ENCODE measurements around the gene DNAAF5. TPM values are rescaled to one million over a fixed set of nuclear protein-coding genes. Genes with fewer than 3 reads are reported as not detected.
"Not testable (repeated sequence)": the region's sequence is repeated elsewhere in the genome, so short reads cannot be mapped to it uniquely, and the experiment has no call there.

The DNAAF5 gene
- total RNA-seq, 6 experiments from 2014 or later = 25.4 to 33.0 (median 27.5) TPM

DNA sequence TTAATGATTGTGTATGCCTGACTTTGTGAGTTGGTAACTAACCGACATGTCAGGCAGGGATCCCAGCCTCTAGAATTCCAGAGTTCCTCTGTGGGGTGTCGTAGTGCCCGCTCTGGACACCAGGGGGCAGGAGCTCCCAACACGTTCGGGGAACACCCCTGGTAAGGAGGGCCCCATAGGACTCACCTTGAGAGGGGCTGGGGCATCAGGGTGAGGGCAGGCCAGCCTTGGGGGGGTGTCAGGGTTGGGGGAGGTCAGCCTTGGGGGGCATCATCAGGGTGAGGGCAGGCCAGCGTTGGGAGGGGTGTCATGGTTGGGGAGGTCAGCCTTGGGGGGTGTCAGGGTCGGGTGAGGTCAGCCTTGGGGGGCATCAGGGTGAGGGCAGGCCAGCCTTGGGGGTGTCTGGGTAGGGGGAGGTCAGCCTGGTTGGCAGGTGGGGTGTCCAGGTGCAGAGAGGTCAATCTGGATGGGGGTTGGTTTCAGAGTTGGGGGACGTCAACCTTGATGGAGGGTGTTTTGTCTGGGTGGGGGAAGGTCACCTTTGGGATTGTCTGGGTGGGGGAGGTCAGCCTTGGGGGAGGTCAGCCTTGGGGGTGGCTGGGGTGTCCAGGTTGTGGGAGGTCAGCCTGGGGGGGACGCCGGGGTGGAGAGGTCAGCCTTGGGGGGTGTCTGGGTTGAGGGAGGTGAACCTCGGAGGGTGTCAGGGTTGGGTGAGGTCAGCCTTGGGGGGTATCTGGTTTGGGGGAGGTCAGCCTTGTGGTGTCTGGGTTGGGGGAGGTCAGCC, 60.2 kb downstream of the DNAAF5 start:
- no peak overlapping the region for H3K27ac Mint-ChIP-seq
- peaks cover 22% of the 10 kb centered on the region for H3K36me3 Mint-ChIP-seq (ENCODE audit: low read depth)
- H3K9me3 Mint-ChIP-seq = no peaks in the 10 kb centered on the region
- no peaks in the 10 kb centered on the region for H3K27me3 Mint-ChIP-seq (ENCODE audit: insufficient read depth)
- TF ChIP-seq, protein P1, sequence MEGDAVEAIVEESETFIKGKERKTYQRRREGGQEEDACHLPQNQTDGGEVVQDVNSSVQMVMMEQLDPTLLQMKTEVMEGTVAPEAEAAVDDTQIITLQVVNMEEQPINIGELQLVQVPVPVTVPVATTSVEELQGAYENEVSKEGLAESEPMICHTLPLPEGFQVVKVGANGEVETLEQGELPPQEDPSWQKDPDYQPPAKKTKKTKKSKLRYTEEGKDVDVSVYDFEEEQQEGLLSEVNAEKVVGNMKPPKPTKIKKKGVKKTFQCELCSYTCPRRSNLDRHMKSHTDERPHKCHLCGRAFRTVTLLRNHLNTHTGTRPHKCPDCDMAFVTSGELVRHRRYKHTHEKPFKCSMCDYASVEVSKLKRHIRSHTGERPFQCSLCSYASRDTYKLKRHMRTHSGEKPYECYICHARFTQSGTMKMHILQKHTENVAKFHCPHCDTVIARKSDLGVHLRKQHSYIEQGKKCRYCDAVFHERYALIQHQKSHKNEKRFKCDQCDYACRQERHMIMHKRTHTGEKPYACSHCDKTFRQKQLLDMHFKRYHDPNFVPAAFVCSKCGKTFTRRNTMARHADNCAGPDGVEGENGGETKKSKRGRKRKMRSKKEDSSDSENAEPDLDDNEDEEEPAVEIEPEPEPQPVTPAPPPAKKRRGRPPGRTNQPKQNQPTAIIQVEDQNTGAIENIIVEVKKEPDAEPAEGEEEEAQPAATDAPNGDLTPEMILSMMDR (IDR thresholded peaks at IDR 0.05) = peak; percentile 86
- DNase-seq = peak; percentile 10
- H3K4me1 Mint-ChIP-seq (ENCODE audit: low read depth) = no peaks in the 10 kb centered on the region
- H3K4me3 Mint-ChIP-seq = no peak overlapping the region

DNA sequence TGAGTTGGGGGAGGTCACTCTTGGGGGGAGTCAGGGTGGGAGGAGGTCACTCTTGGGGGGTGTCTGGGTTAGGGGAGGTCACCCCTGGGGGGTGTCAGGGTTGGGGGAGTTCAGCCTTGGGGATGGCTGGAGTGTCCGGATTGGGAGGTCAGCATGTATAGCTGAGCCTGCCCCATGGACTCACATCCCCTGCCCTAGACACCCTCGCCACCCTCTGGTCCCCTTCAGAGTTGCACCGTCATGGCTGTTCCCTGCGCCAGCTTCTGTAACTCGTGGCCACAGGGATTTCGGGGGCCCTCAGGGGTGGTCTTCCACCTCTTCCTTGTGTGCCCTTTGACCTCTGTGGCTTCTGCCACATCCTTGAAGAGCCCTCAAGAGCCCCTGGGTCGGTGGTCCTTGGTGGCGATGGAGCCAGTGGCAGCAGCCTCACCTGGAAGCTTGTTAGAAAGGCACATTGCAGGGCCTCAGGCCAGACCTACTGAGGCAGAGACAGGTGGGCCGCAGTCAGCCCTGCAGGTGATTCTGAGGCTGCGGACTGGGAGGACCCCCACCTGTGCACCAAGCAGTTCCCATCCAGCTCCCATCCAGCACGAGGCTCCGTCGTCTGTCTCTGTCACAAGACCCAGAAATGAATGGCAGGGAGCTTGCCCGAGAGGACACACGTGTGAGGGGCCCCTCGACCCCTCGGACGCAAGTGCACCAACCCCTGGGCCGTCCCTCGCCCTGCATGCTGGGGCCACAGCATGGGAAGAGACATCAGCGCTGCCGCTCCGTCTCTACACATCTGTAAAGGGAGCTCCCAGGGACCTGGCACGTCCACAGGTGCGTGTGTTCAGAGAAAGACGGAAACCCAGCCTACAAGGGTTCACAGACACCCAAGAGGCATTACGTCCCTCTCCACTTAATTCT, 61.1 kb downstream of the DNAAF5 start:
- TF ChIP-seq, protein P1 (IDR thresholded peaks at IDR 0.05) = peak; percentile 16; the same call in 1 of the 2 replicates
- Mint-ChIP-seq H3K27me3 (ENCODE audit: insufficient read depth) (no peaks in the 10 kb centered on the region), H3K9me3 (no peaks in the 10 kb centered on the region), H3K36me3 (ENCODE audit: low read depth) (peaks cover 20% of the 10 kb centered on the region), H3K4me3 (no peak overlapping the region), H3K4me1 (ENCODE audit: low read depth) (no peaks in the 10 kb centered on the region), H3K27ac (no peak overlapping the region)
- no peak for DNase-seq

DNA sequence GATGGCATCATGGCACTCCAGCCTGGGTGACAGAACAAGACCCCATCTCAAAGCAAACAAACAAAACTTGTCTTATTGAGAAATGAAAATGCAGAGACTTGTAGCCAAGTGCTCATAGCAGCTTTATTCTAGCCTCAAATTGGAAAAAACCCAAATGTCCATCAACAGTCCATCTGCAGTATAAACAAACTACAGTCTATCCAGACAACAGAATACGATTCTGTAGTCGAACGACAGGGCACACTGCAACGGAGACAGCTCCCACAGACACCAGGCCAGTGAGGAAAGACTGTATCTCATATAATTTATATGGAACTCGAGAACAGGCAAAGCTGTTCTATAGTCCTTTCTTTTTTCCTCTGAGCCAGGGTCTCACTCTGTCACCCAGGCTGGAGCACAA, 65.0 kb downstream of the DNAAF5 start:
- Mint-ChIP-seq H3K36me3 (ENCODE audit: low read depth) (peaks cover 9% of the 10 kb centered on the region; the same call in 1 of the 2 replicates), H3K9me3 (no peaks in the 10 kb centered on the region), H3K4me1 (ENCODE audit: low read depth) (no peaks in the 10 kb centered on the region), H3K27ac (no peak overlapping the region), H3K4me3 (no peak overlapping the region), H3K27me3 (ENCODE audit: insufficient read depth) (no peaks in the 10 kb centered on the region)
- TF ChIP-seq, protein P1 (IDR thresholded peaks at IDR 0.05) = no peak
- DNase-seq = no peak

DNA sequence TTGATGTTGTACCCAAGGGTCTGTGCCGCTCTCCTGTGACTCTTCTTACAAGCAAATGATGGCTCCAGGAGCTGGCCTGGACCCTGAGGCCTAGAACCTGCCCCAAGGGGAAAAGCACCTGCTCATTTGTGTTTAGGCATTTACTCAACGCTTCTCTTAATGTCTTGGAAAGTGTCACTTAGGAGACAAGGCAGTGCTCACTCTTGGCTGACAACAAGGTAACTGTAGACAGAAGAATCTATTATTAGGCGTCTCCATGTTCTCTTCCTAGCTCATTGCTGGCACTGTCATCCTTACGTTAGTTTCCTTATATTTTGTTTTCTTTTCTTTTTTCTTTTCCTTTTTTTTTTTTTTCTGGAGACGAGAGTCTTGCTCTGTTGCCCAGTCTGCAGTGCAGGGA, 67.7 kb downstream of the DNAAF5 start:
- Mint-ChIP-seq H3K27ac (no peak overlapping the region), H3K4me1 (ENCODE audit: low read depth) (no peaks in the 10 kb centered on the region), H3K9me3 (no peaks in the 10 kb centered on the region), H3K36me3 (ENCODE audit: low read depth) (peaks cover 3% of the 10 kb centered on the region; the same call in 1 of the 2 replicates), H3K27me3 (ENCODE audit: insufficient read depth) (no peaks in the 10 kb centered on the region), H3K4me3 (no peak overlapping the region)
- TF ChIP-seq, protein P1 (IDR thresholded peaks at IDR 0.05) = no peak
- DNase-seq = no peak

DNA sequence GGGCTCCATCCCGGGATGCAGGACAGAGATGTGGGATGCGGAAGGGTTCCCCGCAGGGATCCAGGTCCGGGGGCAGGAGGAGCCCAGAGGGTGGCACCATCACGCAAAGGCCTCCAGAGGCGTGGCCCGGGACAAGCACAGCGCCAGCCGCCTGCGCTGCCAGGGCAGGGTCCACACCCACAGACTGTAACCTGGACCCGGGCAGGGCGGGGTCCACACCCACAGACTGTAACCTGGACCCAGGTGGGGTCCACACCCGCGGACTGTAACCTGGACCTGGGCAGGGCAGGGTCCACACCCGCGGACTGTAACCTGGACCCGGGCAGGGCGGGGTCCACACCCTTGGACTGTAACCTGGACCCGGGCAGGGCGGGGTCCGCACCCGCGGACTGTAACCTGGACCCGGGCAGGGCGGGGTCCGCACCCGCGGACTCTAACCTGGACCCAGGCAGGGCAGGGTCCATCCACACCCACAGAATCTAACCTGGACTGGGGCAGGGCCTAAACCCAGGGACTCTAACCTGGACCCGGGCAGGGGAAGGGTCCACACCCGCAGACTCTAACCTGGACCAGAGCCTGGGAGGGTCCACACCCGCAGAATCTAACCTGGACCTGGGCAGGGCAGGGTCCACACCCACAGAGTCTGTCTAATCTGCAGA, 68.3 kb downstream of the DNAAF5 start:
- H3K27me3 Mint-ChIP-seq (ENCODE audit: insufficient read depth) = no peaks in the 10 kb centered on the region
- H3K9me3 Mint-ChIP-seq = no peaks in the 10 kb centered on the region
- no peaks in the 10 kb centered on the region for H3K36me3 Mint-ChIP-seq (ENCODE audit: low read depth)
- no peaks in the 10 kb centered on the region for H3K4me1 Mint-ChIP-seq (ENCODE audit: low read depth)
- H3K27ac Mint-ChIP-seq = no peak overlapping the region
- TF ChIP-seq, protein P1 (IDR thresholded peaks at IDR 0.05) = no peak
- no peak for DNase-seq
- H3K4me3 Mint-ChIP-seq = no peak overlapping the region

DNA sequence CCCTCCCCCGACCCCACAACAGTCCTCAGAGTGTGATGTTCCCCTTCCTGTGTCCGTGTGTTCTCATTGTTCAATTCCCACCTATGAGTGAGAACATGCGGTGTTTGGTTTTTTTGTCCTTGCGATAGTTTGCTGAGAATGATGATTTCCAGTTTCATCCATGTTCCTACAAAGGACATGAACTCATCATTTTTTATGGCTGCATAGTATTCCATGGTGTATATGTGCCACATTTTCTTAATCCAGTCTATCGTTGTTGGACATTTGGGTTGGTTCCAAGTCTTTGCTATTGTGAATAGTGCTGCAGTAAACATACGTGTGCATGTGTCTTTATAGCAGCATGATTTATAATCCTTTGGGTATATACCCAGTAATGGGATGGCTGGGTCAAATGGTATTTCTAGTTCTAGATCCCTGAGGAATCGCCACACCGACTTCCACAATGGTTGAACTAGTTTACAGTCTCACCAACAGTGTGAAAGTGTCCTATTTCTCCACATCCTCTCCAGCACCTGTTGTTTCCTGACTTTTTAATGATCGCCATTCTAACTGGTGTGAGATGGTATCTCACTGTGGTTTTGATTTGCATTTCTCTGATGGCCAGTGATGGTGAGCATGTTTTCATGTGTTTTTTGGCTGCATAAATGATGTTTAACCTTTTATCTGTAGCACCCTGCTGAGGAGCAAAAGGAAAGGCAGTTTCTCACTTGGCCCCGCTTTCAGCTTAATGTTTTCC, 70.1 kb downstream of the DNAAF5 start:
- H3K36me3 Mint-ChIP-seq (ENCODE audit: low read depth); DNase-seq; H3K27ac Mint-ChIP-seq; H3K4me1 Mint-ChIP-seq (ENCODE audit: low read depth); H3K27me3 Mint-ChIP-seq (ENCODE audit: insufficient read depth); H3K4me3 Mint-ChIP-seq; H3K9me3 Mint-ChIP-seq: not testable (repeated sequence)
